ENCODE measurements around the gene MRPL27. TPM values are rescaled to one million over a fixed set of nuclear protein-coding genes. Genes with fewer than 3 reads are reported as not detected.
"Not testable (repeated sequence)": the region's sequence is repeated elsewhere in the genome, so short reads cannot be mapped to it uniquely, and the experiment has no call there.

MRPL27 gene
- total and polyA plus RNA-seq, 4 experiments from 2014 or later = 30.0 to 55.8 (median 35.6) TPM

DNA sequence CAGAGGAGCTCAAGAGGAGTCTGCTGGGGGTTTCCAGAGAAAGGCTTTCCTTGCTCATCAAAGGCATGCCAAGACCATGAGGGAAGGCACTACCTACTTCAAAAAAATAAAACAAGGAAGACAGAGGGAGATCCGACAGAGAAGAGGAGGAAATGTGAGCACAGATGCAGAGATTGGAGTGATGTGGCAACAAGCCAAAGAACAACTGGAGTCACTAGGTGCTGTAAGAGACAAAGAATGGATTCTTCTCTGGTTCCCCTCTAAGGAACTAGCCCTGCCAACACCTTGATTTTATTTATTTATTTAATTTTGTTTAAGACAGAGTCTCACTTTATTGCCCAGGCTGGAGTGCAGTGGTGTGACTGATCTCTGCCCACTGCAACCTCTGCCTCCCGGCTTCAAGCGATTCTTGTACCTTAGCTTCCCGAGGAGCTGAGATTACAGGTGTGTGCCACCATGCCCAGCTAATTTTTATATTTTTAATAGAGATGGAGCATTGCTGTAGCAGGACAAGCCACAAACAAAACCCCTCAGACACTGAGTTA is 39.3 kb upstream of the MRPL27 start:
- no peak overlapping the region for H3K27ac ChIP-seq (ENCODE audit: low read depth, low read length)
- peaks cover 0 to 4% (median 0%) of the 10 kb centered on the region in 8 donors for H3K9me3 Mint-ChIP-seq
- intact Hi-C loops (cut with micrococcal nuclease) = no loop called here
- H3K36me3 Mint-ChIP-seq = no peaks in the 10 kb centered on the region
- POLR2A ChIA-PET (ENCODE audit: partially characterized antibody) = no interaction called here
- peak overlapping the region in 1 of 7 donors; percentile 85 for H3K27ac Mint-ChIP-seq
- H3K9me3 ChIP-seq (ENCODE audit: control insufficient read depth in 1 of 2, low read length in 2 of 2) = no peaks in the 10 kb centered on the region
- no peak for DNase-seq
- H3K27me3 Mint-ChIP-seq = peaks cover 0 to 6% of the 10 kb centered on the region in 2 donors
- no peaks in the 10 kb centered on the region for H3K4me1 Mint-ChIP-seq
- H3K4me3 Mint-ChIP-seq = no peak overlapping the region
- no peaks in the 10 kb centered on the region for H3K27me3 ChIP-seq (ENCODE audit: insufficient read depth, low read length)
- CTCF ChIA-PET (ENCODE audit: partially characterized antibody) = no interaction called here
- H3K4me1 ChIP-seq (ENCODE audit: insufficient read depth, low read length) = no peaks in the 10 kb centered on the region
- no peak overlapping the region for H3K4me3 ChIP-seq (ENCODE audit: low read length in 2 of 2)
- no peaks in the 10 kb centered on the region for H3K36me3 ChIP-seq (ENCODE audit: insufficient read depth, low read length)

DNA sequence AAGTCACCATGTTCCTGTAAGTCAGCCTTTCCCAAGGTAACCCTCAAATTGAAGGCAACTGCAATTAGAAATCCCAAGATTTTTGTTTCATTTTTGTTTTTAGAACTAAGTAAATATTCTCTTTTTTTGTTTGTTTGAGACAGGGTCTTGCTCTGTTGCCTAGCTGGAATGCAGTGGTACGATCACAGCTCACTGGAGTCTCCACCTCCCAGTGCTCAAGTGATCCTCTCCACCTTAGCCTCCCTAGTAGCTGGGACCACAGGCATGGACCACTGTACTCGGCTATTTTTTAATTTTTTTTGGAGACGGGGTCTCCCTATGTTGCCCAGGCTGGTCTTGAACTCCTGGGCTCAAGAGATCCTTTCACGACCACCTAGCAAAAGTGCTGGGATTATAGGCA is 34.9 kb upstream of the MRPL27 start:
- Mint-ChIP-seq H3K9me3 (peaks cover 0 to 4% (median 0%) of the 10 kb centered on the region in 8 donors), H3K36me3 (peaks cover 0 to 3% of the 10 kb centered on the region in 2 donors), H3K4me1 (no peaks in the 10 kb centered on the region), H3K27ac (no peak overlapping the region), H3K27me3 (peaks cover 13 to 14% of the 10 kb centered on the region in 2 donors), H3K4me3 (no peak overlapping the region)
- POLR2A ChIA-PET (ENCODE audit: partially characterized antibody) = no interaction called here
- no peaks in the 10 kb centered on the region for H3K36me3 ChIP-seq (ENCODE audit: insufficient read depth, low read length)
- CTCF ChIA-PET (ENCODE audit: partially characterized antibody) = interaction anchor here (4.5 kb wide), 1 partner anchor 10 kb away, joined by 25 read pairs; the partner anchor contains the start of gene LRRC59
- no peak overlapping the region for H3K4me3 ChIP-seq (ENCODE audit: low read length in 2 of 2)
- no peaks in the 10 kb centered on the region for H3K9me3 ChIP-seq (ENCODE audit: control insufficient read depth in 1 of 2, low read length in 2 of 2)
- no peaks in the 10 kb centered on the region for H3K4me1 ChIP-seq (ENCODE audit: insufficient read depth, low read length)
- intact Hi-C loops (cut with micrococcal nuclease) = no loop called here
- no peak overlapping the region for H3K27ac ChIP-seq (ENCODE audit: low read depth, low read length)
- H3K27me3 ChIP-seq (ENCODE audit: insufficient read depth, low read length) = no peaks in the 10 kb centered on the region
- no peak for DNase-seq

DNA sequence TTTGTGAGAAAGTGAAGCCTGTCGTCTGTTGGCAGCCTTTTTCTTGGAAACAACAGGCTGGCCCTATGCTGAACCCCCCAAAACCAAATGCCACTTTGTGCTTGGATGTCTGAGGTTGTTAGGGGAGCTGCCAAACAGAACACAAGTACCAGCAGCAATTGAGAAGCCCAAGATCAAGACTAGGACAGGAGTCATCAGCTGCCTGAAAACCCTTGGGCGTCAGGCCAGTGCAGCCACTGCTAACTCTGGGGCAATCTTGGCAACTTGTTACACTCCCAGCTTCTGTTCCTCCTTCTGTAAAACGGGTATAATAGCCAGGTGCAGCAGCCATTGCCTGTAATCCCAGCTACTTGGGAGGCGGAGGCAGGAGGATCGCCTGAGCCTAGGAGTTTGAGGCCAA is 33.6 kb upstream of the MRPL27 start:
- ChIA-PET POLR2A (ENCODE audit: partially characterized antibody) (interaction anchor here (1.5 kb wide), 1 partner anchor 9 kb away, joined by 4 read pairs; the partner anchor contains the start of gene LRRC59), CTCF (ENCODE audit: partially characterized antibody) (interaction anchor here (4.5 kb wide), 1 partner anchor 9 kb away, joined by 25 read pairs; the partner anchor contains the start of gene LRRC59)

DNA sequence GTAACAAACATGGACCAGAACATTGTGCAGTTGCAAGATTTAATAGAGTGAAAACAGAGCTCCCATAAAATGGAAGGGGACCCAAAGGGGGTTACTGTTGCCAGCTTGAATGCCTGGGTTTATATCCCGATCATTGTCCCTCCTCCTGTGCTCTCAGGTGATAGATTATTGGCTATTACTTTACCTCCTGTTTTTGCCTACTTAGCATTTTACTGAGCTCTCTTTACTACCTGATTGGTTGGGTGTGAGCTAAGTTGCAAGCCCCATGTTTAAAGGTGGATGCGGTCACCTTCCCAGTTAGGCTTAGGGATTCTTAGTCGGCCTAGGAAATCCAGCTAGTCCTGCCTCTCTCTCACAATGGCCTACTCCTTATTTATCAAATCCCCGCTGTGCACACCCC is 32.4 kb upstream of the MRPL27 start:
- H3K36me3 Mint-ChIP-seq; intact Hi-C loops (cut with micrococcal nuclease); H3K9me3 ChIP-seq (ENCODE audit: control insufficient read depth in 1 of 2, low read length in 2 of 2); H3K27ac Mint-ChIP-seq; DNase-seq; H3K36me3 ChIP-seq (ENCODE audit: insufficient read depth, low read length); H3K27ac ChIP-seq (ENCODE audit: low read depth, low read length); H3K4me3 Mint-ChIP-seq; H3K4me3 ChIP-seq (ENCODE audit: low read length in 2 of 2); H3K27me3 ChIP-seq (ENCODE audit: insufficient read depth, low read length); H3K4me1 Mint-ChIP-seq; H3K9me3 Mint-ChIP-seq; H3K4me1 ChIP-seq (ENCODE audit: insufficient read depth, low read length): not testable (repeated sequence)
- POLR2A ChIA-PET (ENCODE audit: partially characterized antibody) = interaction anchor here (0.6 kb wide), 1 partner anchor 20 kb away, joined by 3 read pairs; no protein-coding TSS in a partner anchor
- peaks cover 9 to 15% of the 10 kb centered on the region in 2 donors for H3K27me3 Mint-ChIP-seq
- CTCF ChIA-PET (ENCODE audit: partially characterized antibody) = interaction anchor here (0.8 to 4.5 kb wide), 3 partner anchors 8 to 24 kb away, joined by 3 to 25 read pairs (median 3); partner anchors contain the start of gene LRRC59

More for the DNA sequence above, 33.6 kb upstream of the MRPL27 start:
- Histone ChIP-seq H3K27ac (ENCODE audit: low read depth, low read length) (no peak overlapping the region), H3K9me3 (ENCODE audit: control insufficient read depth in 1 of 2, low read length in 2 of 2) (no peaks in the 10 kb centered on the region), H3K27me3 (ENCODE audit: insufficient read depth, low read length) (no peaks in the 10 kb centered on the region), H3K36me3 (ENCODE audit: insufficient read depth, low read length) (no peaks in the 10 kb centered on the region), H3K4me1 (ENCODE audit: insufficient read depth, low read length) (no peaks in the 10 kb centered on the region), H3K4me3 (ENCODE audit: low read length in 2 of 2) (no peak overlapping the region)
- intact Hi-C loops (cut with micrococcal nuclease) = no loop called here
- Mint-ChIP-seq H3K4me3 (no peak overlapping the region), H3K36me3 (peaks cover 0 to 3% of the 10 kb centered on the region in 2 donors), H3K27ac (no peak overlapping the region), H3K9me3 (no peaks in the 10 kb centered on the region), H3K4me1 (no peaks in the 10 kb centered on the region), H3K27me3 (peaks cover 9 to 15% of the 10 kb centered on the region in 2 donors)
- no peak for DNase-seq

DNA sequence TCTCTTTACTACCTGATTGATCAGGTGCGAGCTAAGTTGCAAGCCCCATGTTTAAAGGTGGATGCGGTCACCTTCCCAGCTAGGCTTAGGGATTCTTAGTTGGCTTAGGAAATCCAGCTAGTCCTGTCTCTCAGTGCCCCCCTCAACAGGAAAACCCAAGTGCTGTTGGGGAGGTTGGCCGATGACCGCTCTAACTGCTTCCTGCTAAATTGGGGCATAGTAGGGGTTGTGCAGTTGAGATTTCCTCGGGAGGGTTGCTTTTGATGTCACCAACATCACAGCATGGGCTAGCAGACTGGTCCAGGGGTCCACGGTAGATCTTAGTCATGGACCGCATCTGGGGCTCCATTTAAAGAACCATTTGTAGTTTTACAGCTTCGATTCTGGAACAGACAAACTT is 26.6 kb upstream of the MRPL27 start:
- ChIA-PET POLR2A (ENCODE audit: partially characterized antibody) (interaction anchor here (3.4 kb wide), 1 partner anchor 26 kb away, joined by 44 read pairs; the partner anchor contains the start of genes EME1 and MRPL27), CTCF (ENCODE audit: partially characterized antibody) (interaction anchor here (3.9 to 5.1 kb wide), 3 partner anchors 8 to 38 kb away, joined by 25 to 77 read pairs (median 54); no protein-coding TSS in a partner anchor)
- H3K36me3 Mint-ChIP-seq = peaks cover 10 to 11% of the 10 kb centered on the region in 2 donors
- H3K9me3 Mint-ChIP-seq; H3K27me3 ChIP-seq (ENCODE audit: insufficient read depth, low read length); H3K36me3 ChIP-seq (ENCODE audit: insufficient read depth, low read length); H3K27ac Mint-ChIP-seq; DNase-seq; H3K4me3 ChIP-seq (ENCODE audit: low read length in 2 of 2); H3K27me3 Mint-ChIP-seq; intact Hi-C loops (cut with micrococcal nuclease); H3K9me3 ChIP-seq (ENCODE audit: control insufficient read depth in 1 of 2, low read length in 2 of 2); H3K27ac ChIP-seq (ENCODE audit: low read depth, low read length): not testable (repeated sequence)
- H3K4me1 Mint-ChIP-seq = peaks cover 17 to 32% (median 22%) of the 10 kb centered on the region in 4 donors
- H3K4me3 Mint-ChIP-seq = peak overlapping the region in 1 of 8 donors; percentile 55
- H3K4me1 ChIP-seq (ENCODE audit: insufficient read depth, low read length) = peaks cover 30% of the 10 kb centered on the region

DNA sequence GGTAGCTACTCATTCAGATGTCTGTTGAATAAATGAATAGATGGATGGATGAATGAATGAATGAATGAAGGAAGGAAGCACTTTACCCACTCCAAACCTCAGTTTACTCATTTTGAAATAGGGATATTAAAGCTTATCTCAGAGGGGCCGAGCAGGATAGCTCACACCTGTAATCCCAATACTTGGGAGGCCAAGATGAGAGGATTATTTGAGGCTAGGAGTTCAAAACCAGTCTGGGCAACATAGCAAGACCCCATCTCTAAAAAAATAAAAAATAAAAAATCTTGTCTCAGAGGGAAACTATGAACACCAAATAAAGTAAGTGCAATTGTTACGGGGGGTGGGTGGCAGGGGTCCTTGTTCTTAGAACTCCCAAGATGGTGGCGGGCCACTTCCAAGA is 25.7 kb upstream of the MRPL27 start:
- H3K27me3 ChIP-seq (ENCODE audit: insufficient read depth, low read length); intact Hi-C loops (cut with micrococcal nuclease); H3K9me3 Mint-ChIP-seq; H3K9me3 ChIP-seq (ENCODE audit: control insufficient read depth in 1 of 2, low read length in 2 of 2); DNase-seq; H3K4me3 ChIP-seq (ENCODE audit: low read length in 2 of 2); H3K27ac ChIP-seq (ENCODE audit: low read depth, low read length); H3K27me3 Mint-ChIP-seq: not testable (repeated sequence)
- H3K4me1 Mint-ChIP-seq = peaks cover 21 to 40% (median 27%) of the 10 kb centered on the region in 4 donors
- H3K27ac Mint-ChIP-seq = peak overlapping the region in 1 of 7 donors; percentile 75
- peaks cover 14% of the 10 kb centered on the region for H3K36me3 ChIP-seq (ENCODE audit: insufficient read depth, low read length)
- peak overlapping the region in 2 of 8 donors; percentile 25 to 61 for H3K4me3 Mint-ChIP-seq
- POLR2A ChIA-PET (ENCODE audit: partially characterized antibody) = interaction anchor here (0.9 to 3.4 kb wide), 4 partner anchors 25 to 468 kb away, joined by 3 to 44 read pairs (median 16); partner anchors contain the start of genes ACSF2, EME1, MRPL27 and TOB1
- peaks cover 30% of the 10 kb centered on the region for H3K4me1 ChIP-seq (ENCODE audit: insufficient read depth, low read length)
- CTCF ChIA-PET (ENCODE audit: partially characterized antibody) = interaction anchor here (1.4 to 5.1 kb wide), 13 partner anchors 9 to 84 kb away, joined by 3 to 77 read pairs (median 20); partner anchors contain the start of genes ACSF2, EME1, MRPL27 and RSAD1
- H3K36me3 Mint-ChIP-seq = peaks cover 12 to 19% of the 10 kb centered on the region in 2 donors

DNA sequence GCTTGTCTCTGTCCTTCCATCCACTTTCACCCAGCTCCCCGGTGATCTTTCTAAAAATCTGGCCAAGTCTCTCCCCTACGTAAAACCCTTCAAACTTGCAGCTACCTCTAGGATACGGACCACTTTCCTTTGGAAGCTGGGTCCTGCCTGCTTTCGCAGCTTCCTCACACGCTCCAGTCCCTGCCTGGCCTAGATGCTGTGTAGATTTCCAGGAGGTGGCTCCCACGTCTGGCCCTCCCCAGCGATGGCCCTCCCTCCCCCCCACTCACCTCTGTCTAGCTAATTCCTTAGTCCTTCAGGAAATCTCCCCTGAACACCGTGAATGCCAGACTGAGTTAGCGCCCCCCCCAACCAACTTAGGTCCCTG is 24.9 kb upstream of the MRPL27 start:
- no peak for DNase-seq

More for the DNA sequence above, 24.9 kb upstream of the MRPL27 start:
- H3K36me3 ChIP-seq (ENCODE audit: insufficient read depth, low read length) = peaks cover 22% of the 10 kb centered on the region
- H3K27me3 ChIP-seq (ENCODE audit: insufficient read depth, low read length) = no peaks in the 10 kb centered on the region
- ChIA-PET CTCF (ENCODE audit: partially characterized antibody) (interaction anchor here (0.7 to 5.1 kb wide), 29 partner anchors 9 to 755 kb away, joined by 3 to 77 read pairs (median 7); partner anchors contain the start of genes ACSF2, EME1, MRPL27 and NME1), POLR2A (ENCODE audit: partially characterized antibody) (interaction anchor here (0.5 to 3.4 kb wide), 17 partner anchors 9 to 729 kb away, joined by 3 to 44 read pairs (median 9); partner anchors contain the start of genes ACSF2, EME1, MRPL27 and RSAD1)
- no peaks in the 10 kb centered on the region for H3K9me3 ChIP-seq (ENCODE audit: control insufficient read depth in 1 of 2, low read length in 2 of 2)
- Mint-ChIP-seq H3K4me1 (peaks cover 23 to 46% (median 30%) of the 10 kb centered on the region in 4 donors), H3K9me3 (peaks cover 0 to 4% (median 0%) of the 10 kb centered on the region in 8 donors), H3K27ac (peak overlapping the region in 6 of 7 donors; percentile 87 to 99 (median 96)), H3K36me3 (peaks cover 19 to 27% of the 10 kb centered on the region in 2 donors), H3K27me3 (peaks cover 0 to under 1% of the 10 kb centered on the region in 2 donors), H3K4me3 (peak overlapping the region; percentile 87 to 97 (median 92))
- H3K4me1 ChIP-seq (ENCODE audit: insufficient read depth, low read length) = peaks cover 30% of the 10 kb centered on the region
- no peak overlapping the region for H3K4me3 ChIP-seq (ENCODE audit: low read length in 2 of 2)
- H3K27ac ChIP-seq (ENCODE audit: low read depth, low read length) = no peak overlapping the region
- intact Hi-C loops (cut with micrococcal nuclease) = loop anchor here (1.0 to 2.0 kb wide), 4 partner anchors 25 to 80 kb away; partner anchors contain the start of genes ACSF2, EME1, MRPL27 and RSAD1
